ENCODE measurements around the gene VWA5A.

The VWA5A gene

DNA sequence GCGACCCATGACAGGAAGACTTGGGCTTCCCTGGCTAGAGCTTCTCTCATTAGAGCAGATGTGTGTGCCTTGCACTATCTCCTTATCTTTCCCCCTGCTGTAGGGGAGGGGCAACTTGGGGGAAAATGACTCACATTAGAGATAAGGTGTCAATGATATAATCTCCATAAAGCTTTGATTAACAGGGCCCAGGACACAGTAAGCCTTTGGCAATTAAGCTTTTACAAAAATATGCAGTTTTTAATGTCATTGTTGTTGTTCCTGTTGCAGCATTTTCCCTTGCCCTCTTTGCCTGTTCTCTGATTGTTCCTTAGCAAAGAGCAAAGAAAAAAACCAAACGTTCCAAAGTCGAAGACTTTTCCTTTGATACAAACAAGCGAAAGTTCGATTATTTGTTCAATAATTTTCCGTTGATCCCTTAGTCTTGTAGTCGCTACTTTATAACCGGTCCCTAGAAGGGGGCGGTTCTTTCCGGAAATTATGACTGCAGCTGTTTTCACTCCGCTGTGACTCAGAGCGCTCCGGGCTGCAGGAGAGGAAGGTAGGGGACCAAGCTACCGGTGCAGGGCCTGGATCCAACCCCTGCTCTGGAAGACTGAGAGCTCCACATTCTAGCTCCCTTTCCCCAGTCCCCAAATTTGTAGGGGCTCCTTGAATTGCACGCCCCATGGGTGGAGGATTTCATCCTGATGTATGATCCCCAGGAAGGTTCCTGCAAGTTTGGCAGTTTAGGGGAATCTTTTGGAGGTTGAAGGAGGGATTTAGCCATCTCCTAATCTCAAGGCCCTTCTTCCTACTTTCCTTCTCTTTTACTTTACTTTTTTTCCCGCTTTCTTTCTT lies at the start of gene VWA5A:
VWA5A (plus strand) TSS at position 509 of the 840 bp plus-strand sequence. CDS start 2,062 bp downstream, outside the sequence.
- DNase-seq (ENCODE audit: low read depth in 2 of 2) = peak; percentile 63 to 66

GRCh38 chr11:124068601-124069110 lies 46.6 kb upstream of the VWA5A start:
- no peak for DNase-seq (ENCODE audit: low read depth in 2 of 2)

DNA sequence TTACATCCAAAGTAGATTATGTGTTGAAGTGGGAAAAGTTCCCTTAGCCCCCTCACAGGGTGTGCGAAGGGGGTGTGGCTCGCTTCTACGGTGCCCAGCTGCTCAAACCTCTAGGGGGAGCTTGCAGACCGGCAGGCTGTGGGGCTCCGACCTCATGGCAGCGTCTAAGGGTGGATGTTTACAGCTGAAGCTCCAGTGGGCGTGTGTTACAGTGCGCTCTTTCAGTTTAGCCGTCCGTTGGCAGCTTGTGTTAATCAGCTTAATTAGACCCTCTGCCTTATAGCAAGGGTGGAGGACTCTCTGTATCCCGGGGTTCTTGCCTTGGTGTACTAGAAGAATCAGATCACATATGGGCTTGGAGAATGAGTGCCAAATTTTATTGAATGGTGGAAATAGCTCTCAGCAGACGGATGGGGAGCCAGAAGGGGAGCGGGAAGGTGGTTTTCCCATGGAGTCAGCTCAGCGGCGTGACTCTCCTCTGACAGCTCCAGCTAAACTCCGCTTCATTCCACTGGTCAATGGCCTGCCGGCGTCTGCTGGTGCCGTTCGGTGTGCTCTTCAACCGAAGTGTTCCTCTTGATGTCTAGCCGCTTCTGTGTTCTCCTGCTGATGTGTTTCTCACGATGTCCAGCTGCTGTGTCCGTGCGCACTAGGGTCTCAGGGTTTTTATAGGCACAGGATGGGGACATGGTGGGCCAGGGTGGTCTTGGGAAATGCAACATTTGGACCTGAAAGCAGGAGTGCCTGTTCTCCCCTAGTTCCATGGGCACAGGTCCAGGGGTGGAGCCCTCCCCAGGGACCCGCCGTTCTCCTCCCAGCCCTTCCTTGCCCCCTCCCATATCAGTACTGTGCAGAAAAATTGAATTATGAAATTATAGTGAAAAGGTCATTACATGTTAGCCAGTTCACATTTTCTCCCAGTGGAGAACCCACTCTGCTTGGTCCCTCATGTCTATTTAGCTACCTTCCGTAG lies 45.5 kb upstream of the VWA5A start:
- DNase-seq (ENCODE audit: low read depth in 2 of 2) = no peak

DNA sequence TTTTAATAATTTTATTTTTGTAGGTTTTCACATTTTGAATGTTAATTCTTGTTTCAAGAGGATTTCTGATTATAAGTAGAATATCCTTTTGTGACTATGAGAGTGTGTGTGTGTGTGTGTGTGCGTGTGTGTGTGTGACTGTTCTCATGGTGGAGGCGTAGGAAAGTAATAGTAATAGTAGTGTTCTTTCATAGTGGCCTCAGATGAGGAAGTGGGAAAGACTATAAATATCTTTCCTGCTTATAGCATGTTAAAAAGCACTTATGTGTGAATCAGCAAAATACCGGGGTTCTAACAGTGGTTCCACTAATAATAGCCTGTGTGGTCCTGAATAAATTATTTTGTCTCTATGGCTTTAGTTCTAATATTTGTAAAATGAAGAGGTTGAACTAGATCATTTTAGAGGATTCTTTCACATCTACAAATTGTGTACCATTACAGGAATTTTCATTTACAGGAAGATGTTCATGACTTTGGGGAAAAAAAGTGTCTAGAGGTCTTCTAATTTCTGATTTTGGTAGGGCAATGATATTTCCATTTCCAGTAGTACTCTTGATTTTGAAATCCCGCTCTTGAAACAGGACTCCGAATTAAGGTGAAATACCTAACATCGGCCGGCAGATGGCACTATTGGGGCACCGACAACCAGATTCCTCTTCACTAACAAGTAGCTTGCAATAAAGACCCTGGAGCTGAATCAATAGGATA lies 44.2 kb upstream of the VWA5A start:
- peak; percentile 33 to 42 for DNase-seq (ENCODE audit: low read depth in 2 of 2)

DNA sequence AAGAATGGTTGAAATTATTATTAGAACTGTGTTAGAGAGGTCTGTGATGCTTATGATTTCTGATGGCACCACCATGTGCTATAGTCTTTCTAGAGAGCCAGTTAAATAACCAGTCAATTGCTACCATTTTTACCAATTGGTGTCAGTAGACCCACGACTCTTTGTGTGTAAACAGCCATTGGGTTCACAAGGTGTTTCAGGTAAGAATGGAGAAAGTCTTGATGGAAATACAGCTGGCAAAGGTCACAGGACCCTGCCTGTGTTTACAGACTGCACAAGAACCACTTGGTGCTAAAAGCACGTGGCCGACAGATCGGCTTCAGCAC lies 43.7 kb upstream of the VWA5A start:
- no peak for DNase-seq (ENCODE audit: low read depth in 2 of 2)

DNA sequence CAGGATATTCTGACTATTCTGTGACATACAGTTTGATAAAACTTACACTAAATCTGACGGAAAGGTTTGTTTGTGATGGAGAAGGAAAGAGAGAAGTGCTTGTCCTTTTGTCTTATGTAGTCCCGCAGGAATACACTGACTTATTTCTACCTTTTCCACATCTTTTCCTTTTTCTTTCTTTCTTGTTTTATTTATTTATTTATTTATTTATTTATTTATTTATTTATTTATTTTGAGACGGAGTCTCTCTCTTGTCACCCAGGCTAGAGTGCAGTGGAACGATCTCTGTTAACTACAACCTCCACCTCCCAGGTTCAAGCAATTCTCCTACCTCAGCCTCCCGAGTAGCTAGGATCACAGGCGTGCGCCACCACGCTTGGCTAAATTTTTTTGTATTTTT lies 43.1 kb upstream of the VWA5A start:
- no peak for DNase-seq (ENCODE audit: low read depth in 2 of 2)

DNA sequence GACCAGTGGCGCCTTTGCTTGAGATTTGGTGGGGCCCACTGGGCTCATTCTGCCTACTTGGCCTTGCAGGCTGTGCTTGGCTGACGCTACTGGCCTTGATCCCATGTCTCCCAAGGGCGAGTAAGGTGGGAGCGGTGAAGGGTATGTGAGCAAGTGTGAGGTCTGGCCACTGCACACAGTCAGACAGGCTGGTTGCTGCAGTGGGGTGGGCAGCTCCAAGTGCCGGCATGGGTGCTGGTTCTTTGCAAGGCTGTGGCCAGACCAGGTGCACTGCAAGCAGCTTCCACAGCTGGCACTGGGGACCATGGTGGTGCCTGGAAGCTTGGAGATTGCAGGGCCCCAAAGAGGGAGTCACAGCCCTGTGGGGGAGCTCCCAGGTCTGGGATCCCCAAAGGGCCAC lies 40.7 kb upstream of the VWA5A start:
- DNase-seq (ENCODE audit: low read depth in 2 of 2) = no peak

- no peak for DNase-seq (ENCODE audit: low read depth in 2 of 2)
Observed at GRCh38 chr11:124075492-124075840, 39.8 kb upstream of the VWA5A start.

GRCh38 chr11:124075841-124076651 lies 39.2 kb upstream of the VWA5A start:
- DNase-seq (ENCODE audit: low read depth in 2 of 2) = no peak

- DNase-seq (ENCODE audit: low read depth in 2 of 2) = no peak
Observed at GRCh38 chr11:124077266-124077665, 38.0 kb upstream of the VWA5A start.

GRCh38 chr11:124078591-124078990 lies 36.7 kb upstream of the VWA5A start:
- no peak for DNase-seq (ENCODE audit: low read depth in 2 of 2)

DNA sequence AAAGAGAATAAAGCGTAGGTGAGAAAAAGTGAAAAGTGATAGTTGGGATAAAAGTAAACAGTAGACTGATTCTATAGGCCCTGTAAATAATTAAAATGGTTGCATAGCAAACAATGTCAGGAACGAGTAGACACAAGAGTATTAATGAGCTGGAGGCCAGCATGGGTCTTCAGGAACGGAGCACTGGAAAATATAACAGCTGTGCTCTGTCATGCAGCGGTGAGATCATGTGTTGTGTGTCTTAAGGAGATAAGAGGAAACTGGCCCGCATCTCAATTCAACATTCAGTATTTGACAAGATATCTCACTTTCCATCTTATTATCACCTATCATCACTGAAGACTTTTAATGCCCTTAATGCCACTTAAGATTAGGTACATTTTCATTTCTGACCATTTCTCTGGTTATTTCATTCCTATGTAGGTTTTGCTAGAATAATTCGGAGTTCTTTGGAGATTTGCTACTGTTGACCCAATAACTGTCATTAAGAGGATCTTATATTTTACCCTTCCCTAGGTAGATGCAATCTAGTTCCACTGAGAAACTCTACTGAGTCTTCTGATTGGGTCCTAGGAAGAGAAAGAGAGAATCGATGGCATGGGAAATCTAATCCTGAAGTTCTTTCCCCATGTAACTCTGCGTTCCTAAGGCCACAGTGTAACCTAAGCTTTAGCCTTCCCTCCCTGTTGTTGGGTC lies 35.5 kb upstream of the VWA5A start:
- no peak for DNase-seq (ENCODE audit: low read depth in 2 of 2)

DNA sequence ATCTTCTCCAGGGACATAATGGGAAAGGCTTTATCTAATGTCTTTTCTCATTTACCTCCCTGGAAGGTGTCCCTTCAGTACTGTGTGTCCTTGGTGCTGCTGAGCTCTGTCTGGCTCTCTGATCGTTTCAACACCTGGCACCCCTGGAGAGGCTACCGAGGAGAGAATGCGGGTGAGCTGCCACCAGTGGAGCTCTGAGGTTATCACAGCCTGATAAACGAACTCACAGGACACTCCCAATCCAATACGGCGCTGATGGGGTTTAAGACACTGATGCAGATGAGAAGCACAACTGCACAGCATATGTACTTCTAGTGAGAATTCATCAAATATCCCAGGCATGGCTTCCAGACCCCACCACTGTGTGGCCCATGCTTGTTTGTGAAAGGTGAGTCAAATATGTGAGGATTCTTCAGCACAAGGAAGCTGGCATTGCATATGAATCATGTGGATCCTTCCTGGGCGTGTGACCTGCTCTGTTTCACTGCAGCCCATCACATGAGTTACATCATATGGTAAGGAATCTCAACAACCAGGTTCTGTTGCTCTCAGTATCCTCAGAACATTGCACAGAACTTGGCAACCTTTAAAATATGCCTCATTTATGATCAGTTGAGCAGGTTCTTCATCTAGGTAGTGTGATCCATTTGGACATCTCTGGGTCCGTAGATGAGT lies 34.8 kb upstream of the VWA5A start:
- DNase-seq (ENCODE audit: low read depth in 2 of 2) = no peak

- DNase-seq (ENCODE audit: low read depth in 2 of 2) = no peak
Observed at GRCh38 chr11:124081483-124081882, 33.8 kb upstream of the VWA5A start.

DNA sequence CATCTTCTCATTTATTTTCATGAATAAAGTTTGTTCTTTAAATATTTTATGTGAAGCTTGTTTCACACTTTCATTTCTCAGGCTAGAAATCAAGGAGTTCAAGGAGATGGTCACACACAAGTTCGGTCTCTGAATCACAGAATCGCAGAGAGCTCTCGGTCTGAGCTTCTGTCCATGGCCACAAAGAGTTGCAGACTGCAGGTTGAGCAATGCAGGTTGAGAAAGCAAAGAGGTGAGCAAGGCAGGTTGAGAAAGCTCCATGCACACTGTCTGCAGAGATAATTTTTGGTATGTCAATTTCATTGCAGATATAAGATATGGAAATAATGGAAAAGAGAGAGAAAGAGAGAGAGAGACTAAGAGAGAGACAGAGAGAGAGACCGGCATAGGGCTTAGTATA lies 32.9 kb upstream of the VWA5A start:
- DNase-seq (ENCODE audit: low read depth in 2 of 2) = no peak

DNA sequence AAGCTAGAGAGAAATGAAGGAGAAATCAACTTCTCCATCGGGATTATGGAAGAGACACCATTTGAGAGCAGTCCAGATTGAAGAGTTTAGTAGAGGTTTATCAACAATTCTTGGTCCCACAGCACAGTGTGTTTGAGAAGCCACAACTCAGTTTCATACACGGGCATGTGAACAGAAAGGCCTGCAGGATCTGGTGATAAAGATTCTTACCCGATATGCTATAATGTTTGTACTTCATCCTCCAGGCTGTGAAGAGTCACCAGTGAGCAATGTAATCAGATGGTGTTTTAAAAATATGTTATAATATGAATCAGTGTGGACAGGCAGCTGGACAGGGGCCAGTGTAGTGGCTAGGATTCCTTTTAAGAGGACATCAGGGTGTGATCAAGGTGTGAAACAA lies 29.7 kb upstream of the VWA5A start:
- no peak for DNase-seq (ENCODE audit: low read depth in 2 of 2)

- DNase-seq (ENCODE audit: low read depth in 2 of 2) = no peak
Observed at GRCh38 chr11:124085997-124086846, 29.0 kb upstream of the VWA5A start.

DNA sequence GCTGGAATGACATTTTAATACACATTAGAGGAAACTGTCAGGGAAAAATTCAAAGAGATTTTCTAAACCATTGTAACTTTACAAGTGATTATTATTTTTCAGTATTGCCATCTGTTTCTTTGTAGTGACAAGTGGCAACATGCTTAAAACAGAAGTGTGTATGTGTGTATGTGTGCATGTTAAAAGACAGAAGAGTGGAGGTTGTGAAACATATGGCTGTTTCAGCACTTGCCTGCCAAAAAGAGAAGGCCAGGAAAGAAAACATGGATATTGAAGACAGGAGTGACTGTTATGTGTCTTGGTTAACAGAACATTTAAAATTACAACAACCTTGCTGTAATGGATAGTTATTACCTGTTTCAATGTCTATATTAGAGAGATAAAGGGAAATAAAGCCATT lies 24.3 kb upstream of the VWA5A start:
- DNase-seq (ENCODE audit: low read depth in 2 of 2) = no peak

GRCh38 chr11:124093330-124093729 lies 21.9 kb upstream of the VWA5A start:
- DNase-seq (ENCODE audit: low read depth in 2 of 2) = no peak

All from stimulated activated CD8-positive, alpha-beta memory T cell treated with anti-CD3 and anti-CD28 coated beads, Interleukin-7, amount 100 ng/mL, for 4 hours (primary cell).